GM18873 (cell line): ENCODE results near the gene CADM1.
A peak's percentile ranks its signal among the peaks of the same experiment; 100 is the strongest.

Source experiments
- ATAC-seq: cut with Tn5 transposase; IDR thresholded peaks from one replicate; pipeline ENCODE4 v1.9.1; 2021; ENCODE audit warnings: mild to moderate bottlenecking, moderate library complexity, moderate number of reproducible peaks; ENCODE audit not compliant: unreplicated experiment, low FRiP score

The CADM1 gene

GRCh38 chr11:115518983-115519628 is 14.9 kb upstream of the CADM1 start:
- ATAC-seq: no peak

GRCh38 chr11:115515647-115516395 is 11.6 kb upstream of the CADM1 start:
- ATAC-seq: no peak

GRCh38 chr11:115506954-115507675 is 2.9 kb upstream of the CADM1 start:
- ATAC-seq: no peak

- ATAC-seq: no peak
Observed at GRCh38 chr11:115505175-115505574, 960 bp upstream of the CADM1 start.

- ATAC-seq: no peak
Observed at GRCh38 chr11:115503886-115504275, 334 bp downstream of the CADM1 start.

GRCh38 chr11:115503083-115503885 is 931 bp downstream of the CADM1 start:
- no peak for ATAC-seq

- no peak for ATAC-seq
Observed at GRCh38 chr11:115502636-115503082, 1.6 kb downstream of the CADM1 start.

- no peak for ATAC-seq
Observed at GRCh38 chr11:115501893-115502589, 2.2 kb downstream of the CADM1 start.

- no peak for ATAC-seq
Observed at GRCh38 chr11:115501502-115501892, 2.7 kb downstream of the CADM1 start.

GRCh38 chr11:115500547-115501501 is 3.4 kb downstream of the CADM1 start:
- no peak for ATAC-seq

- no peak for ATAC-seq
Observed at GRCh38 chr11:115499891-115500290, 4.3 kb downstream of the CADM1 start.

GRCh38 chr11:115499241-115499799 is 4.9 kb downstream of the CADM1 start:
- ATAC-seq: no peak

- no peak for ATAC-seq
Observed at GRCh38 chr11:115498354-115498753, 5.9 kb downstream of the CADM1 start.

GRCh38 chr11:115497303-115497702 is 6.9 kb downstream of the CADM1 start:
- peak; percentile 63 for ATAC-seq

GRCh38 chr11:115496892-115497291 is 7.3 kb downstream of the CADM1 start:
- ATAC-seq: no peak

GRCh38 chr11:115493905-115494304 is 10.3 kb downstream of the CADM1 start:
- ATAC-seq: no peak

GRCh38 chr11:115493488-115493887 is 10.7 kb downstream of the CADM1 start:
- ATAC-seq: no peak

GRCh38 chr11:115489466-115489865 is 14.7 kb downstream of the CADM1 start:
- no peak for ATAC-seq

- no peak for ATAC-seq
Observed at GRCh38 chr11:115488945-115489344, 15.3 kb downstream of the CADM1 start.
